Measurements from ENCODE around the gene KAZN. TPM values are rescaled to one million over a fixed set of nuclear protein-coding genes. Genes with fewer than 3 reads are reported as not detected.

The KAZN gene
- total and polyA plus RNA-seq, 4 donors = 4.4 to 19.3 (median 9.6) TPM

- intact Hi-C loops (cut with DNase I) = no loop called here
- Histone ChIP-seq H3K27ac (ENCODE audit: low read depth in 1 of 2, low read length in 2 of 2) (no peak overlapping the region), H3K4me3 (ENCODE audit: low read length in 2 of 2) (no peak overlapping the region), H3K9me3 (ENCODE audit: control insufficient read depth, low read length) (no peaks in the 10 kb centered on the region), H3K4me1 (ENCODE audit: control insufficient read depth in 1 of 2, insufficient read depth in 2 of 2, low read length in 2 of 2) (no peaks in the 10 kb centered on the region), H3K36me3 (ENCODE audit: control insufficient read depth in 1 of 2, insufficient read depth in 2 of 2, low read length in 1 of 2) (no peaks in the 10 kb centered on the region), H3K27me3 (ENCODE audit: control insufficient read depth in 1 of 2, insufficient read depth in 2 of 2, low read length in 1 of 2) (no peaks in the 10 kb centered on the region)
- DNase-seq (no peak), ATAC-seq (ENCODE audit: low FRiP score) (no peak)
- WGBS, 2 donors = 45 to 52% methylated on average over 12 of the region's 12 CpGs
These were observed 399.3 kb downstream of the KAZN start for GRCh38 chr1:14997646-14998276.

- ATAC-seq (ENCODE audit: low FRiP score) (no peak), DNase-seq (no peak)
- Histone ChIP-seq H3K4me1 (ENCODE audit: control insufficient read depth in 1 of 2, insufficient read depth in 2 of 2, low read length in 2 of 2) (no peaks in the 10 kb centered on the region), H3K9me3 (ENCODE audit: control insufficient read depth, low read length) (no peaks in the 10 kb centered on the region), H3K27me3 (ENCODE audit: control insufficient read depth in 1 of 2, insufficient read depth in 2 of 2, low read length in 1 of 2) (no peaks in the 10 kb centered on the region), H3K27ac (ENCODE audit: low read depth in 1 of 2, low read length in 2 of 2) (no peak overlapping the region), H3K36me3 (ENCODE audit: control insufficient read depth in 1 of 2, insufficient read depth in 2 of 2, low read length in 1 of 2) (no peaks in the 10 kb centered on the region), H3K4me3 (ENCODE audit: low read length in 2 of 2) (no peak overlapping the region)
- WGBS, 2 donors = 55 to 62% methylated on average over 10 of the region's 10 CpGs
- intact Hi-C loops (cut with DNase I) = no loop called here
These were observed 401.0 kb downstream of the KAZN start for GRCh38 chr1:14999441-14999840.

GRCh38 chr1:15000030-15000429 lies 401.5 kb downstream of the KAZN start:
- intact Hi-C loops (cut with DNase I) = no loop called here
- DNase-seq (no peak), ATAC-seq (ENCODE audit: low FRiP score) (no peak)
- H3K27me3 ChIP-seq (ENCODE audit: control insufficient read depth in 1 of 2, insufficient read depth in 2 of 2, low read length in 1 of 2) = no peaks in the 10 kb centered on the region
- H3K4me3 ChIP-seq (ENCODE audit: low read length in 2 of 2) = no peak overlapping the region
- H3K4me1 ChIP-seq (ENCODE audit: control insufficient read depth in 1 of 2, insufficient read depth in 2 of 2, low read length in 2 of 2) = no peaks in the 10 kb centered on the region
- WGBS, 2 donors = 93% methylated on average over 4 of the region's 4 CpGs
- no peak overlapping the region for H3K27ac ChIP-seq (ENCODE audit: low read depth in 1 of 2, low read length in 2 of 2)
- H3K9me3 ChIP-seq (ENCODE audit: control insufficient read depth, low read length) = no peaks in the 10 kb centered on the region
- H3K36me3 ChIP-seq (ENCODE audit: control insufficient read depth in 1 of 2, insufficient read depth in 2 of 2, low read length in 1 of 2) = no peaks in the 10 kb centered on the region

GRCh38 chr1:15000671-15001070 lies 402.2 kb downstream of the KAZN start:
- no peak overlapping the region for H3K27ac ChIP-seq (ENCODE audit: low read depth in 1 of 2, low read length in 2 of 2)
- no peaks in the 10 kb centered on the region for H3K4me1 ChIP-seq (ENCODE audit: control insufficient read depth in 1 of 2, insufficient read depth in 2 of 2, low read length in 2 of 2)
- 79 to 83% methylated on average over 9 of the region's 9 CpGs for WGBS, 2 donors
- no peaks in the 10 kb centered on the region for H3K27me3 ChIP-seq (ENCODE audit: control insufficient read depth in 1 of 2, insufficient read depth in 2 of 2, low read length in 1 of 2)
- no peaks in the 10 kb centered on the region for H3K9me3 ChIP-seq (ENCODE audit: control insufficient read depth, low read length)
- no peak overlapping the region for H3K4me3 ChIP-seq (ENCODE audit: low read length in 2 of 2)
- DNase-seq = no peak
- no peak for ATAC-seq (ENCODE audit: low FRiP score)
- intact Hi-C loops (cut with DNase I) = no loop called here
- H3K36me3 ChIP-seq (ENCODE audit: control insufficient read depth in 1 of 2, insufficient read depth in 2 of 2, low read length in 1 of 2) = no peaks in the 10 kb centered on the region

GRCh38 chr1:15001317-15001915 lies 402.9 kb downstream of the KAZN start:
- WGBS, 2 donors = 72 to 79% methylated on average over 9 to 12 of the region's 12 CpGs
- Histone ChIP-seq H3K36me3 (ENCODE audit: control insufficient read depth in 1 of 2, insufficient read depth in 2 of 2, low read length in 1 of 2) (no peaks in the 10 kb centered on the region), H3K27ac (ENCODE audit: low read depth in 1 of 2, low read length in 2 of 2) (no peak overlapping the region), H3K9me3 (ENCODE audit: control insufficient read depth, low read length) (no peaks in the 10 kb centered on the region), H3K4me1 (ENCODE audit: control insufficient read depth in 1 of 2, insufficient read depth in 2 of 2, low read length in 2 of 2) (no peaks in the 10 kb centered on the region), H3K27me3 (ENCODE audit: control insufficient read depth in 1 of 2, insufficient read depth in 2 of 2, low read length in 1 of 2) (no peaks in the 10 kb centered on the region), H3K4me3 (ENCODE audit: low read length in 2 of 2) (no peak overlapping the region)
- intact Hi-C loops (cut with DNase I) = no loop called here
- DNase-seq (no peak), ATAC-seq (ENCODE audit: low FRiP score) (no peak)

- DNase-seq (no peak), ATAC-seq (ENCODE audit: low FRiP score) (no peak)
- no peak overlapping the region for H3K4me3 ChIP-seq (ENCODE audit: low read length in 2 of 2)
- no peaks in the 10 kb centered on the region for H3K27me3 ChIP-seq (ENCODE audit: control insufficient read depth in 1 of 2, insufficient read depth in 2 of 2, low read length in 1 of 2)
- intact Hi-C loops (cut with DNase I) = no loop called here
- 95 to 97% methylated on average over 9 of the region's 9 CpGs for WGBS, 2 donors
- no peaks in the 10 kb centered on the region for H3K4me1 ChIP-seq (ENCODE audit: control insufficient read depth in 1 of 2, insufficient read depth in 2 of 2, low read length in 2 of 2)
- no peak overlapping the region for H3K27ac ChIP-seq (ENCODE audit: low read depth in 1 of 2, low read length in 2 of 2)
- no peaks in the 10 kb centered on the region for H3K9me3 ChIP-seq (ENCODE audit: control insufficient read depth, low read length)
- H3K36me3 ChIP-seq (ENCODE audit: control insufficient read depth in 1 of 2, insufficient read depth in 2 of 2, low read length in 1 of 2) = no peaks in the 10 kb centered on the region
These were observed 403.8 kb downstream of the KAZN start for GRCh38 chr1:15002325-15002724.

- Histone ChIP-seq H3K27me3 (ENCODE audit: control insufficient read depth in 1 of 2, insufficient read depth in 2 of 2, low read length in 1 of 2) (no peaks in the 10 kb centered on the region), H3K36me3 (ENCODE audit: control insufficient read depth in 1 of 2, insufficient read depth in 2 of 2, low read length in 1 of 2) (no peaks in the 10 kb centered on the region), H3K4me1 (ENCODE audit: control insufficient read depth in 1 of 2, insufficient read depth in 2 of 2, low read length in 2 of 2) (no peaks in the 10 kb centered on the region), H3K27ac (ENCODE audit: low read depth in 1 of 2, low read length in 2 of 2) (no peak overlapping the region), H3K9me3 (ENCODE audit: control insufficient read depth, low read length) (no peaks in the 10 kb centered on the region), H3K4me3 (ENCODE audit: low read length in 2 of 2) (no peak overlapping the region)
- intact Hi-C loops (cut with DNase I) = no loop called here
- 58 to 73% methylated on average over 4 of the region's 4 CpGs for WGBS, 2 donors
- DNase-seq = no peak
- ATAC-seq (ENCODE audit: low FRiP score) = no peak
These were observed 405.9 kb downstream of the KAZN start for GRCh38 chr1:15004396-15004795.

GRCh38 chr1:15005116-15005515 lies 406.6 kb downstream of the KAZN start:
- 39 to 47% methylated on average over 7 of the region's 7 CpGs for WGBS, 2 donors
- intact Hi-C loops (cut with DNase I) = no loop called here
- no peaks in the 10 kb centered on the region for H3K4me1 ChIP-seq (ENCODE audit: control insufficient read depth in 1 of 2, insufficient read depth in 2 of 2, low read length in 2 of 2)

GRCh38 chr1:15007368-15007767 lies 408.9 kb downstream of the KAZN start:
- DNase-seq (no peak), ATAC-seq (ENCODE audit: low FRiP score) (no peak)
- Histone ChIP-seq H3K27ac (ENCODE audit: low read depth in 1 of 2, low read length in 2 of 2) (no peak overlapping the region), H3K4me3 (ENCODE audit: low read length in 2 of 2) (no peak overlapping the region), H3K9me3 (ENCODE audit: control insufficient read depth, low read length) (no peaks in the 10 kb centered on the region), H3K36me3 (ENCODE audit: control insufficient read depth in 1 of 2, insufficient read depth in 2 of 2, low read length in 1 of 2) (no peaks in the 10 kb centered on the region), H3K27me3 (ENCODE audit: control insufficient read depth in 1 of 2, insufficient read depth in 2 of 2, low read length in 1 of 2) (no peaks in the 10 kb centered on the region), H3K4me1 (ENCODE audit: control insufficient read depth in 1 of 2, insufficient read depth in 2 of 2, low read length in 2 of 2) (no peaks in the 10 kb centered on the region)
- WGBS, 2 donors = 85 to 91% methylated on average over 11 of the region's 11 CpGs
- intact Hi-C loops (cut with DNase I) = no loop called here

More at GRCh38 chr1:15005116-15005515, 406.6 kb downstream of the KAZN start:
- Histone ChIP-seq H3K4me3 (ENCODE audit: low read length in 2 of 2) (no peak overlapping the region), H3K36me3 (ENCODE audit: control insufficient read depth in 1 of 2, insufficient read depth in 2 of 2, low read length in 1 of 2) (no peaks in the 10 kb centered on the region), H3K27ac (ENCODE audit: low read depth in 1 of 2, low read length in 2 of 2) (no peak overlapping the region), H3K9me3 (ENCODE audit: control insufficient read depth, low read length) (no peaks in the 10 kb centered on the region), H3K27me3 (ENCODE audit: control insufficient read depth in 1 of 2, insufficient read depth in 2 of 2, low read length in 1 of 2) (no peaks in the 10 kb centered on the region)
- no peak for ATAC-seq (ENCODE audit: low FRiP score)
- no peak for DNase-seq
